GM21515 (cell line): Measurements from ENCODE around the gene GNB1L.
"Not testable (repeated sequence)": the region's sequence is repeated elsewhere in the genome, so short reads cannot be mapped to it uniquely, and the experiment has no call there.

ENCODE experiments used
- ATAC-seq: cut with Tn5 transposase; IDR thresholded peaks from one replicate; pipeline ENCODE4 v1.9.1; 2021; ENCODE audit not compliant: unreplicated experiment

The GNB1L gene

DNA sequence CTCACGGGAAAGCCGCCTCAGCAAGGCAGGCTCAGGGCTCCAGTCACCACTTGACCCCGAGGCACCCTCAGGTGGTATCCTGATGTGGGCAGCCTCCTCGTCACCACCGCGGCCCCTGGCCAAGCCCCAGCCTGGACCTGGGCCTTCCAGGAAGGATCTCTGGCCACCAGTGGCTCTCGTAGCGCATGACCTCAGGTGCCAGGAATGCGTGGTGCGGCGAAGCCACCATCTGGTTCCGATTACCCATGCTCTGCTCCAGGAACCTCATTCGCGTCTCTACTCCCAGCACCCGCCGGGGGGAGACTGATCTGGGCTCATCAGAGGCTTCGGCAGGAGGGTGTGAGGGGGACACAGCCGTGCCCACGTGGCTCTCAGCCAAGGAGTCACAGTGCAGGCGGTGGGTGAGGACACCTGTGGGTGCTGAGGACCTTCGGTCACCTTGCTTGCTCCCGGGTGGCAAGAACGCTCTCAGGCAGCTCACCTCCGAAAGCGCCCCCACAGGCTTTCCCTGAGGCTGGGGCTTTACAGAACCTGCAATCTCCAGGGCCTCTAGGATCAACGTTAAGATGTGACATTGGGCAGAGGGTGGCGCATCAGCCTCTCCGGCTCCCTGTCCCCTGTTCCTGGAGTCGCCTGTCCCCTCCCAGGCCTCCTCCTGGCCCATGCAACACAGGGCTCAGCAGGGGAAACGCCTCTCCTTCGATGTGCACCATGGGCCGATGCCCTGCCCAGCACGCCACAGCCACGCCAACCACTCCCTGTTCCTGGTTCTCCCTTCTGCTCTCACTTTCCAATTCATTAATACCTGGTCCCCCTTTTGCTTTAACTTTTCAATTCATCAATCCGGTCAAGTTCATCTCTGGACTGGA is 55.1 kb downstream of the GNB1L start:
- no peak for ATAC-seq

DNA sequence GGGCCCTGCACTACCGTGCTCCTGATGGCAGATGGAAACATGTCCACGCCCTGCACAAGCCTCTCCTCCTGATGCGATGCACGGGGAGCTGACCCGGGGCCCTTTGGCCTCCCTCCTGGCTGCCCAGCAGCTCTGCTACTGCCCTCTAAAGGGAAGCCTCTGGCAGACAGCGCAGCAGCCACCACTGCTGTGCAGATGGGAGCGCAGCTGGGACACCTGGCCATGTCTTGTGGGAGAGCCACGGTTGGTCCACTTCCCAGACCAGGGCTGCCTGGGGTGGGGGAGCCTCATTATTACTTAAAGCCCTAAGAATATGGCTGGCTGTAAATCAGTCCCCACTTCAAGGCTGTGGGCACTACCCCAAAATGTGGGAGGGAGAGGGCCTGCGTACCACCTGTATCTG is 55.8 kb downstream of the GNB1L start:
- ATAC-seq, result no peak

DNA sequence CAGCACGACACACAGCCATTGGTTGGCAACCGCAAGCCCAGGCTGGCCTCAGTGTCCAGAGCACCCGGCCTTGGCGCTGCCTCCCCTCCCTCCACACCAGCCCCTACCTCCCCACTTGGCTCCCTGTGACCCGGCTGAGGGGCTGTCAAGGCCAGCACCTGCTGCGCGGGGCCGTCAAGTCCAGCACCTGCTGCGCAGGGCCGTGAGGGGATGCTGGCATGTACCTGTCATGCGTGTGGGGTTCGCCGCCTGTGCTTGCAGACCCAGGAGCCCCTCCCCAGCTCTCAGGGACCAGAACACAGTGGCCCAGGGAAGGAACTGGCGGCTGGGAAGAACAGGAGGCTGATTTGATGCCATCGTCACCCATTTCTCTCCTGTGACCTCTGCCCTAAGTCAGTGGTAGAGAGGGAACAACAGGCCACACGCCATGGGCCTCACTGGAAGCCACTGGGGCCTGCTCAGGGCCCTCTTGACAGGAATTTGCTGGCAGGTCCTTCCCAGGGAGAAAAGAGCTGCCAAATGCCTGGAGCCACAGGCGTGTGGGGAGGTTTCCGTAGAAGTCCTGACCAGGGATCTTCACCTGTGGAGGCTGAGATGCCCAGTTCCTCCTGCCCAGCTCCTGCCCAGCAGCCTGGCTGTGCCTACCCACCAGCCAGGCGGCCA is 56.5 kb downstream of the GNB1L start:
- no peak for ATAC-seq

DNA sequence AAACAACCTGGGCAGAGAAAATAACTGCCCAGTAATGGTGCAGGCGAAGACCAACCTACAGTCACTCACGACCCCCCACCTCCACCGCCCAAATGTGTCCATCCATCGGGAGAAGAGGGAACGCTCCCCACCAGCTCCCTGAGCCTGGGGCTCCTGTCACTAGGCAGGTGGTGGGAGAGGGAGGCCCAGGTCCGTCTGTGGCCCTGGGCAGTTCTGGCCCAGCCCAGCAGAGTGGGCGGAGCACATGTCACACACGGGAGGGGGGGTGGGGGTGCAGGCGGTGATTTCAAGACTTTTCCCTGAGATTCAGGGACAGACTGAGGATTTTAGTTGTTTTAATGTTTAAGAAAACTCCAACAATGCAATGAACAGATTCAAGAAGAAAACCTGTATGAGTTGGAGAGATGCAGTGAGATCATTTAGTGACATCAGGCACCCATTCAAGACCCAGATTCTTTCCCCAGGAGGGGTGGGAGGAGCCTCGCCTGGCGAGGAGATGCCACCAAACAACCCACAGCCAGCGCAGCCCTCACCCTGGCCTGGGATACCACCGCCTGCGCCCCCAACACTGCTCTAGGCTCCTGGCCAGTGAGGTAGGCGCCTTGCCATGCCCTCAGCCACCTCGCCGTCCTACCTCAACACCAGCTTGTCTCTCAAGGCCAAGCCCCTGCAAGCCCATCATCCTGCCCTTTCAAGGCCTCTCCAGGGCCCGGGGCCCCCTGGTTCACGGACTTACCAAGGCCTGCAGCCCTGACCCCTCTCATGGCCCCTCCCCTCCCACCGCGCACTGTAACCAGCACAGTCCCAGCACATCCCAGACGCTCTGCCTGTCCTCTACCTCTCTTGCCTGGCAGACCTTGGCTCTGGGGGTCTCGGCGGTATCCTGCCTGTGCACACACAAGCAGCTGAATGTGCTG is 57.3 kb downstream of the GNB1L start:
- ATAC-seq, result no peak

DNA sequence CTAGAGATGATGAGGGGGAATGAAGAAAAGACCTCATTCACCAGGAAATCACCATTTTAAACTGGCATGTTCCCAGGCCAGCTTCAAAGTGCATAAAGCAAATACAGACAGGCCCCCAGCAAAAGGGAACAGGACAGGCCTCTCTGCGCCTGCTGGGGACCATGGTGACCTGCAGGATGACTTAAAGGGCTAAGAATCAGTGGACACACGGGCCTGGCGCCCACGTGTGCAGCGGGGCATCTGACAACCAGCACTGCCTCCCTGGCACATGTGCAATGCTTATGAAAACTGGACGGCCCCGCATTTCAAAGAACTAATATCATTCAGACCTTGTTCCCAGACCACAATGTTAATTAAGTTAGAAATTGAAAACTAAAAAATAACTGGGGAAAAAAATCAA is 58.5 kb downstream of the GNB1L start:
- ATAC-seq, result no peak

DNA sequence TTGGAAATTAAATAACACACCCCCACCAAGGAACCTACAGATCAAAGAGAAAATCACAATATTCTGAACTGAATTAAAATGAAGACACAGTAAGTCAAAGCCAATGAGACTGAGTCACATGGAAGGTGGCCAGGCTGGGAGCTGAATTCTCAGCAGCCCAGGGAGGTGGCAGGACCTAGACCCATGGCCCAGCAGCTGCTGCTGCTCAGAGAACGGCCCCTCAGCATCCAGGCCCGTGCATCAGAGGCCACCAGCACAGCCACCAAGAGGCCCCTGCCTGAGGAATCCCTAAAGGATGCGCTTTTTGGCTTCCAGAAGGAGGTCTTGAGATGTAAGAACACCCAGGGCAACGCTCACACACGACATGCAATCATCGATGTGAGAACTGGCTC is 59.1 kb downstream of the GNB1L start:
- no peak for ATAC-seq

DNA sequence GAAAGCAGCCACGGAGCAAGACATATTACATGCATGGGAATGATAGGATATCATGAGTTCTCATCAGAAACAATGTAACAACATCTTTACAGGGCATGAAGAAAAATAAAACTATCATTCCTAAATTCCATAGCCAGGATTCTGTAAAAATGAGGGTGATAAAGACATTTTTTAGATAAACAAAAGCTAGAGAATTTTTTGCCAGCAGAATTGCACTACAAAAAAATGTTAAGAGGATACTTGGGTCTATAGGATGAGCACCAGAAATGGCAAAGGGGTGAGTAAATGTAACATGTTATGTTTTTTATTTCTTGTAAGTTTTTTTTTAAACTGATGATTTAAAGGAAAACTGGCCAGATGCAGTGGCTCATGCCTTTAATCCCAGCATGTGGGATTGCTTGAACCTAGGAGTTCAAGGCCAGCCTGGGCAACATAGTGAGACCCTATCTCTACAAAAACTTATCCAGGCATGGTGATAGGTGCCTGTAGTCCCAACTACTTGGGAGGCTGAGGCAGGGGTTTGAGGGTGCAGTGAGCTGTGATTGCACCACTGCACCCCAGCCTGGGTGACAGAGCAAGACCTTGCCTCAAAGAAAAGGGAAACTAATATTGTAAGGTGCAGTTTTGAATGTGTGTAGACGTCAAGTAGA is 60.9 kb downstream of the GNB1L start:
- ATAC-seq, result no peak

DNA sequence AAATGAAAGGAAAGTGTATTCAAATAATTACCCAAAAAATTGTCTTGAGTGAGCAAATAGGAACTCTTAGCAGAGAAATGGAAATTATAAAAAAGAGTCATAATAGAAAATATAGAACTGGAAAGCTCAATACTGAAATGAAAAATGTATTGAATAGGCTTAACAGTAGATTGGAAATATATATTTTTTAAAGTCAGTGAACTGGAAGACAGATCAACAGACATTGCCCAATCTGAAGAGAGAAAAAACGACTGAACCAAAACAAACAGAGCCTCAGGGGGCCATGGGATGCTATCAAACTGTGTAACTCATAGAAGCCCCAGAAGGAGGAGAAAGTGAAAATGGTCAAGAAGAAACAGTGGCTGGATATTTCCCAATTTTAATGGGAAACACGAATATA is 61.5 kb downstream of the GNB1L start:
- no peak for ATAC-seq

DNA sequence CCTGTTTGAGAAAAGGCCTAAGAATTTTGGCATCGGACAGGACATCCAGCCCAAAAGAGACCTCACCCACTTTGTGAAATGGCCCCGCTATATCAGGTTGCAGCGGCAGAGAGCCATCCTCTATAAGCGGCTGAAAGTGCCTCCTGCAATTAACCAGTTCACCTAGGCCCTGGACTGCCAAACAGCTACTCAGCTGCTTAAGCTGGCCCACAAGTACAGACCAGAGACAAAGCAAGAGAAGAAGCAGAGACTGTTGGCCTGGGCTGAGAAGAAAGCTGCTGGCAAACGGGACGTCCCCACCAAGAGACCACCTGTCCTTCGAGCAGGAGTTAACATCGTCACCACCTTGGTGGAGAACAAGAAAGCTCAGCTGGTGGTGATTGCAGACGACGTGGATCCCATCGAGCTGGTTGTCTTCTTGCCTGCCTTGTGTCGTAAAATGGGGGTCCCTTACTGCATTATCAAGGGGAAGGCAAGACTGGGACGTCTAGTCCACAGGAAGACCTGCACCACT is 62.2 kb downstream of the GNB1L start:
- ATAC-seq, result not testable (repeated sequence)

DNA sequence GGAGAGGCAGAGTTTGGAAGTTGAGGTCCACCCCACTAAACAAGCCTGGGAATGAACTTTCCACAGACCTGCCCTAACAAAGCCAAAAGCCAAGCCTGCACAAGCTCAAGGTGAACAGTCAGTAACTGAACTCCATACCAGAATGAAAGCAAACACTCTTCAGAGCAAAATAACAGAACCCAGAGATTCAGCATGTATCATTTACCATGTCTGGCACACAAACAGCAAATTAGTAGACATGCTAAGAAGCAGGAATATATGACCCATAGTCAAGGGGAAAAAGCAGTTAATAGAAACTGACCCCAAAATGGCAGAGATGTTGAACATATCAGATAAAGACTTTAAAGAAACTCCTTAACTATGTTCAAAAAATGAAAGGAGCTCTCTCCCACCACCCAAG is 62.8 kb downstream of the GNB1L start:
- no peak for ATAC-seq

DNA sequence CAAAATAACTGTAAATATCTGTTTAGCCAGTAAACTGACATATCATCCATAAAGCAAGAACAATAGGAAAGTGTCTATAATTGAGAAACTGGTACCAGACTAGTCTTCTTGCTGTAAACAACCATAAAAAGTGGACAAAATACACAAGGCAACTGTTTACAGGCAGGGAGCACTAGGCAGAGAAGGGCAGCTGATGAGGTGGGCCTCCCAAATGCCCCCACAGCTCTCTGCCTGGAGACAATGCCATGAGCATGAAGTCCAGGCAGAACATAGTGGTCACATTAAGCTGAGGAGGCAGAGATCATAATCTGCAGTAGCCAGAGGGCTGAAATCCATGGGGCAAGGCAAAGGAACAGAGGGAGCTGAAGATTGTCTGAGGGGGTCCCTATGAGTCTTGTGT is 63.4 kb downstream of the GNB1L start:
- no peak for ATAC-seq

DNA sequence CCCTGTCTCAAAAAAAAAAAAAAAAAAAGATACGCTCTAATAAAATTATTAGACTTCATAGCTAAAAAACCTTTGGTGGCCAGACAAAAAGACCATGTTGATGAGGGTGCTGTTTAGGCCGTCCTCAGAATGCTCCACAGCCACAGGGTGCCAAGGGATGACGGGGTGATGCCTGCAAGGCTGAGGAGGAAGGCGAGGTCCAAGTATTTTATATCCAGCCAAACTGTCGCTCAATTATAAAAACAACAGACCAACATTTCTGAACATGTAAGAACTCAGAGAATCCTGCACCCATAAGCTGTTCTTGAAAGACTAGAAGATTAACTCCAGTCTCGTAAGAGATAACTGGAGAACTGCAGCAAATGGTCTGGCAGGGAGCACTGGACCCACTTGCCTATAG is 64.8 kb downstream of the GNB1L start:
- ATAC-seq, result no peak

DNA sequence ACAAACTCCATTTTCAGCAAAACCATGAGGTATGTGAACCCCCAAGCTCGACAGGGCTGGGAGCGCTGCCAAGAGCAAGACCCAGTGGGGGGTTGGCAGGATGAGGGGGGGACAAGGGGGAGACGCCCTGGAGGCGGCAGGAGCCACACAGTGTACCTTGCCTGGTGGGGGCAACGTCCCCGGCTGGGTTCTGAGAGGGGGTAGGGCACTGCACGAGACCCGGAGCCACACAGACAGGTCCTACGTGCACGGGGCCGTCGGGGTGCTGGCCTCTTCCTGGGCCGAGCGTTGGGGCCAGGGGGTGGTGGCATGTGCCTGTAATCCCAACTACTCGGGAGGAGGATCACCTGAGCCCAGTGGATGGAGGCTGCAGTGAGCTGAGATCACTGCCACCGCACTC is 65.3 kb downstream of the GNB1L start:
- no peak for ATAC-seq

DNA sequence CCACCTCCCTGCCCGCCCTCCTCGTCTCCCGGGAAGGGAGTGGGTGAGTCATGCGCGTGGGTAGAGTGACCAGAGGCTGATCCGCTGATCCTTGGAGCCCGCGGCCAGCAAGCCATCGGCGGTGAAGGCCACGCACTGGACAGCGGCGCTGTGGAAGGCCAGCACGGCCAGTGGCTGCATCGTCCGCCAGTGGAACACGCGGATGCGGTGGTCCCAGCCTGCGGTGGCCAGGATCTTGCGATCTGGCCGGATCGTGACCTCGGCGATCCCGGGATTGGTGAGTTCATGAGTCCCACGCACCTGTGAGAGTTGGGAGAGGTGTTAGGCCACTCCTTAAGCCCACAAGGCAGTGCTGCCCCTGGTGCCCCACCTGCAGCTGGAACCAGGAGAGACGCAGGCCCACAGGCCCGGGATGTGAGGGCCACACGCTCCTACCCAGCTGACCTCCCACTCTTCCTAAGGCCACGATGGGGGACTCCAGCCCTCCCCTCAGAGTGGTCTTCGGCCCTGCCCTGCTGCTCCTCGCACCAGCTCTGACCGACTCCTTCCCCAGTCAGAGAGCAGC is 65.9 kb downstream of the GNB1L start:
- no peak for ATAC-seq

DNA sequence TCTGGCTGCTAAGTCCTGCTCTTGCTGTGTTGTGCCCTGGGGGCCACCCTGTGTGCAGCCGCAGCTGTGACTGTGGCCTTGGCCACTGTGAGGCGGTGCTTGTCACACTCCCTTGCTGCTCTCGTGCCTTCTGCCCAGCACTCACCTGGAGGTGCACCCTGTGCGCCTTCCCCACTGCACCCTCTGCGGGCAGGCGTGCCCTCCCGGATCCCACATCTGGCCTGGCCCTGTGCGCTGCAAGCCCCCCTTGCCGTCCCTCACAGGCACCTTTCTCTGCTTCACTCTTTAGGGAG is 66.9 kb downstream of the GNB1L start:
- no peak for ATAC-seq

DNA sequence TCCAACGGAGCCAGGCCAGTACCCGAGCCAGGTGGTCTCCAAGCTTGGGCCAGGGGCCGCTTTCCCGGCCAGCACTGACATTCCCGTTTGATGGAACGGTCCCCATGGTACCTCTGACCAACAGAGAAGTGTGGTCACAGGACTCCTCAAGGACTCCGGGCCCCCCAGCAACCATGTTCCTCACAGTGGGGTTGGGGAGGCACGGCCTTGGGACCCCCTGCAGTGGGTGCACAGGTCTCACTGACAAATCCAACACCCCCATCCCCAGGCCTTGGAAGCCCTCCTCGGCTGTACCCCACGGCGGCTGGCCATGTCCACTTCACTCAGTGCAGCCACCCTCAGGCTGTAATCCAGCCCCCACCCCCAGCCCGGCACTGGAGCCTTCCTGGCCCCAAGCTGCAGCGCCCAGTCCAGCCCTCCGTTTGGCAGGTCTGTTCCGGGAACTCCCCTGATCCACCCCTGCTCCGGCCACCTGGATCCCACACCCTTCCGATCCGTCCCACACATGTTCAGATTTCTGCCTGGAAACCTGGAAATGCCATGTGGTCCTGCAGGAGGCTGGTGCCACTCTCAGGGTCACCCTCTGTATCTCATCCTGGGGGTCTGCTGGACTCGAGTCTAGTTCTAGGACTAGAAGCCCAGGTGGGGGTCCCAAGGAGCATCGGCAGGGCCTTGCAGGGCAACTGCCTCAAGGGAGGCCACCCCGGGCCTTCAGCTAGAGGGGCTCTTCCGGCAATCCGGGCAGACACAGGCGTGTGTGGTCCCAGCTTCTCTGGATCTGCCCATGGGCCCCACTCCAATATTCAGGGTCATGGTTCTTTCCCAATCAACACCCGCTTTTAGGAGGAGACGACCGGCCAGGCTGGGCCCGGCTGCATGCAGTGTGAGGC is 67.5 kb downstream of the GNB1L start:
- no peak for ATAC-seq

DNA sequence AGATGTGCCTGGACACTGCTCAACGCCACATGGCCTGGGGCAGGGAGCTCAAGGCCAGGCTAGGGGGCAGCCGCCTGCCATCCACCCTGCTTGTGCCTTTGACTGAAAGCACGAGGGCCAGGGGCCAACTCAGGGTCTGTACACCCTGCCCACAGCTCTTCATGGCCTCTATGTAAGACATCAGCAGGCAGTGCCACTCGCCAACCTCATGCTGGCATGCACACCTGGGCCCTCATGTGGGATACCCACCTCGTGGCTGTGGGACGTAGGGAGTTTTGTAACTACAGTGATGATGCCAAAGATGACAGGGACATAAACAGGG is 68.4 kb downstream of the GNB1L start:
- ATAC-seq, result no peak

DNA sequence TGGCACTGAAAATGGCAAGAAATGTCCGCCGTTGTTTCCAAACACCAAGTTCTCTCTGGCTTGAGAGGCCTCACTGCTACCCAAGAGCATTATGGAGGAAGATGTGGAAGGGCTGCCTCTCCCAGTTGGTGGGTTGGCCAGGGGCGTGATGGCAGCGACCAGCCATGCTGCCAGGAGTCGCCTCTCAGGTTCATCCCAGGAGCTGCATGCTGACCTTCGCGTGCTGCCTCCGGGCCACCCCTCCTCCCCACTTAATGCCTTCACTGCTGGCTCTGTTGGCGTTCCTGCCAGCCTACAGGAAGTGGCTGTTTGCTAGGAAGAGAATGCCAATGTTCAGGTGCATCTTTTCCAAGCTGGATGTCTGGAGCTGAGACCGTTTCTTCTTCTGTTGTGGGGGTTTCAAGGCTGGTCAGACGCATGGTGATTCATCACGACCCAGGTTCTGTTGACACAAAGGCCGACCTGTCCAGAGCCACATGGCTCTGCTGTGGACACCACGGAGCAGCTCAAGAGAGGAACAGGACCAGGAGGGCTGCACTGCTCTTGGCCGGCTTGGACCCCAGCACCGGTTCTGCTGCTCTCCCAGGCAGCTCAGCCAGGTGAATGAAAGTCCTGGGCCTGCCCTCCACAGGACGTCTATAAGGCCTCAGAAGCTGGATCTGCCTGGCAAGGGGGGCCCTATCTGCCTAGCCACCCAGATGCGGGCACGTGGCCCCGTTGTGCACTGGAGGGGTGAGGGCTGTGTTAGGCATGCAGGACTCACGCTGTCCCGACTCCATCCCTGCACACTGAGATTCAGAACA is 69.0 kb downstream of the GNB1L start:
- ATAC-seq, result no peak
